ENCODE measurements around the gene TMEM179. TPM values are rescaled to one million over a fixed set of nuclear protein-coding genes. Genes with fewer than 3 reads are reported as not detected.
"Not testable (repeated sequence)": the region's sequence is repeated elsewhere in the genome, so short reads cannot be mapped to it uniquely, and the experiment has no call there.

TMEM179 gene
- total RNA-seq, 1 donor from 2014 or later = 0.39 TPM

DNA sequence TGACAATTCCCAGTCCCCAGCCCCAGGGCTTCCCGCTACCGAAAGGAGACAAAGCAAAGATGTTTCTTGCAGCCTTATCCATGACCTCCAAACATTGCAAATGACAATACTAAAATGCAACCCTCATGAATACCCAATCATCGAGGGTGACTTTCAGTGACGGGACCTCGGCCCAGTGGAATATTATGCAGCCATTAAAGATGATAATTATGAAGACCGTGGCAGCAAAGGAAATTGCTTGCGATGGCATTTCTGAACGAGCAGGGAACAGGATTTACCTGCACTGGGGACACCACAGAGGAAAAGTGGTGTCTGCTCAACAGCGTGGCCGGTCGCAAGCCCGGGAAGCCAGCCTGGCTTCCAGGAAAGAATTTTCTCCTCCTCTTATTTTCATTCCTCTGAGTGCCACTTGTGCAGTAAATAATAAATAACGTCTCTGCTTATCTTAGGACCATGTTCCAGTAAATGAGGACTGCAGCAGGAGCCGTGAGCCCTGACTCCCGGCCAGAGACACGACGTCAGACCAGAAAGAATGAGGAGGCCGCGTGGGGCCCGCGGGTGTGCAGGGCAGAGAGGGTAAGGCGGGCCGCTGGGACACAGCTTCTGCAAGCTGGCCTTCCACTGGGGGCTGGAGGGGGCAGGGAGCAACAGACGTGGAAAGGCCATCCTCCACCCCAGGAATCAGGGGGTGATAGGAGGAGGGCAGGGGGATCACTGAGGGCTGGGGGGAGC lies 18.4 kb downstream of the TMEM179 start:
- no peak for DNase-seq

DNA sequence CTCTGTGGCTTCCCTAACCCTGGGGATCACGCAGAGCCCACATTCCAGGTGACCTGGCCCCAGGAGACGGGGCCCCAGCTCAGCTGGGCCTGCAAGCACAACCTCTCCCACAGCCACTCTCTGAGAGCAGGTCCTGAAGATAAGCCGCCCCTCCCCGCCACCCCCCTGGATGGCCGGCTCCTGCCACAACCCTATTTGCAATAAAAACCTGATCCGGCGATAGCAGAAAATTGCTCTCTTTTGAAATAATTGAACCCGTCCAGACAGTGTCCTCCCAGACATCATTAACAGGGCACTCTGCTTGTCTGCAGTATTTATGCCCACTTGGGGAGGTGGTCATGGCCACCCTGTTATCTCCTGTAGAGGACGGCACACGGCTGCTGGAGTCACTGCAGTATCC lies 20.0 kb downstream of the TMEM179 start:
- DNase-seq = no peak

DNA sequence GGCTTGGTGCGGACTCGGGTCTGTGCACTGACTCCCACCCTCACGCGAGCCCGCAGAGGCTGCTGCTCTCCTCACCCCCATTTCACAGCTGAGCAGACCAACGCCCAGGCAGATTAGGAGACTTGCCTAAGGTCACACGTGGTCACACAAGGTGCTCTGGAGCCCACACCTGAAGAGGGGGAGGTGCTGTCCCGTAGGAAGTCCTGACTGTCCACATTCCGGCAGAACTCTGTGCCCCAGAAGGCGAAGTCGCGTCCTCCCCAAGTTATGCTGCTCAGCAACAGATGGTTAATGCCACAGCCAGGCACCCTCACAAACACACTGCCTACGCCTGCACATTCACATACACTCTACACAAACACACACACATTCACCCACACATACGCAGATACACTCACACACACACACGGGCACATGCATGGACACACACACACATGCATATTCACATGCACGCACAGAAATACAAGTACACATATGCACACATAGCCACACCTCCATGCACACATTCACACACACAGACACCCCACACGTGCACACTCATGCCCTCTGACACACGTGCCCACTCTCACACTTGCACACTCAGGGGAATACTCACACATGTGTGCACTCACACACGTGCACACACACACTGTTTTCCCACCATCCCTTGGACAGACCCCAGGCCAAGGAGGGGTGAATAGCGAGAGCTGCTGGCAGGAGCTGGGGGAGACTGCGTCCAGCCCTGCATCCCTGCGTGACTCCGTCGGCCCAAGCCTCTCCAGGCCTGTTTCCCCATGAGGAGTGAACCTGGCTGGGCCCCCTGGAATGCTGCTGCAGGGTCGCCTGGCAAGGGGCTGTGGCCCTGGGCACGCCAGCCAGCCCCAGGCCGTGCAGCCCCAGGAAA lies 20.9 kb downstream of the TMEM179 start:
- DNase-seq = no peak

DNA sequence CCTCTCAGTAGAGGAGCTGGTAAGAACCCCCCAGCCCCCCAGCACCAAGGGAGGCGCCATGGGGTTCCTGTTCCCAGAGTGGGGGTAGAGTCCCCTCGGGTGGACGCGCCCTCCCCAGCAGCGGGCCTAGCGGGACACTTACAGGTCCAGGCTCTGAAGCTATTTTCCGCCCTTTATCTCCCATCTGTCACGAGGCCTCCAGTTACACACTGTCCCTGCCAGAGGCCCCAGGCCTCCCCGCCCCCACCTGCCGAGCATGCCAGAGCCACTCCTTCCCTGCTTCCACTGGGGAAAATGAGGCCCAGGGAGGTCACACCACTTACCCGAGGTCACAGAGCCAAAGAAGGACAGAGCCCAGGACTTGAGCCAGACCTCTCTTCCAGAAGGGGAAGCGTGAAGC lies 21.9 kb downstream of the TMEM179 start:
- no peak for DNase-seq

DNA sequence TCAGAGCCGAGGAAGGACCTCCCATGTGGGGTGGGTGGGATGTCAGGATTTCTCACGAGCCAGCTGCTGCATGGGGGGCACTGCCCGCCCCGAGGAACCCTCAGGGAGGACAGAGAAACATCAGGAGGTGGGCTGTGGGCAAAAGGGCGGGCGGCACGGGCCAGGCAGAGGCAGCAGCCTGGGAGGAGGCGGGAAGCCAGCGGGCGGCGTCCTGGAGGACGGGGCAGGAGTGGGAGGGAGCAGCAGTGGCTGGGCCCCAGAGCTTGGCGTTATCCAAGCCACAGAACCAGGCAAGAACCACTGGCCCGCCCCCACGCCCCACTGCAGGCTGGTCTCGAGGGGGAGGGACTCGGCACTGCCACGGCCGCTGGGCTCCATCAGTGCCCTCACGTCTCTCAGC lies 22.6 kb downstream of the TMEM179 start:
- no peak for DNase-seq

DNA sequence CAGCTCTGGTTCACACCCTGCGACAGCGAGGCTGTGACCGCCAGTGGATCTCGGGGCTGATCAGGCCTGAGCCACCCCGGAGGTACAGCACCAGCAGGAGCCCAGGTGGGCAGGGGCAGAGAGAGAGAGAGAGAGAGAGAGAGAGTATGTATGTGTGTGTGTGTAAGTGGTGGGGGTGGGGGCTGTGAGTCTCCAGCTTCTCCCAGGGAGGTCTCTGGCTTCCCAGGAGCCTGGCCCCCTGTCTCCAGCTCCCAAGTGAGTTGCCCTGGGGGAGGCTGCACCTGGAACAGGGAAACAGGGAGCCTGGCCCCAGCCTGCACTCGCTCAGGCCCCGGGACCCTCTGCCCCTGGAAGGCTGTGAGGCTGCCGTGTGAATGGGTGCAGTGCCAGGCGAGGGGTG lies 23.1 kb downstream of the TMEM179 start:
- no peak for DNase-seq

DNA sequence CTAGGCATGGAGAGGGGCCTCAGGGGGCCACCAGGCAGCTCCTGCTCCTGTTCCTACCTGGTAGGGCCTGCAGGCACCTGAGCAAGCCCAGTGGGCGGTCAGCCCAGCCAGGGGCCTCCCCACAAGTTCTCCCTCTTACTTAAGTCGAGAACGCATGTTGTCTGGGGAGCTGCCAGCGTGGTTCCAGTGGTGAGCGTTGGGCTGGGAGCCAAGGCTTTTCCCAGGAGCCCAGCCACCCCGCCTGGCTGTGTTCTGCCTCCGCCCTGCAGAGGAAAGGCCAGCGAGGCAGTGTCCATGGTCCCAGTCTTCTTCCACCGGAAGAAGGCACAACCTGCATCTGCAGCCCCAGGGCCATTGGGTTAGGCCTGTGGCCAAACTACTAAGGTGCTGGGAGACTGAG lies 23.6 kb downstream of the TMEM179 start:
- no peak for DNase-seq

DNA sequence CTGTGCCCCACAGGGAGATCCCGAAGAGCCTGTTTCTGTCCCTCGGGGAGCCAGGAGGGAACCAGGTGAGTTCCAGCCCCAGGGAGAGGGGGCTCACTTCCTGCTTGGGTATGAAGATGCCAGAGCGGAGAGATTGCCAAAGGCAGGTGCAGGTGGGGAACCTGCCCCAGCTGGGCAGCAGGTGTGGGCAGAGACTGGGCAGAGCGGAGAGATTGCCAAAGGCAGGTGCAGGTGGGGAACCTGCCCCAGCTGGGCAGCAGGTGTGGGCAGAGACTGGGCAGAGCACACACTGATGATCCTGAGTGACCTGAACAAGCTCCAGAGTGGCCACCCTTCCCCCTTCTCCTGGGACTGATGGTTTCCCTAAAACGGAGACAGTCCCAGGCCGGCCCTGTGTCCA lies 24.6 kb downstream of the TMEM179 start:
- DNase-seq = not testable (repeated sequence)

DNA sequence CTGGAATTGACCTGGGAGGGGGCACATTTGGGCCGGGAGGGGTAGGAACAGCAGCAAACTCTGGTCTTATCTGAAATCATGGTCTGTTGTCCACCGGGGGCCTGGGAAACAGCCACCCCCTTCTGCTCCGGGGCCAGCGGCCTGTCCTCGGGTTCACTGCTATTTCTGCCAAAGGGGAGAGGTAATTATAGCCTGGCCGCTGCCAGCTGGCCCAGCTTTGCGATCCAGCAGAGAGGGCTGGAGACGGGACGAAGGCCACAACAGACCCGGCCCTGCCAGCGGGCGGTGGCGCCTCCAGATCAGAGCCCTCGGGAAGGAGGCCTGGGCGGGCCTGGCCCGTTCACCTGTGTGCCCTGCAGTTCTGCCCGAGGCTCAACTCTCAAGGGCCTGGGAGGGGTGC lies 25.1 kb downstream of the TMEM179 start, which contains the start of gene C14orf180:
C14orf180 (plus strand) TSS at position 258 of the 400 bp plus-strand sequence. CDS start 6,667 bp downstream, outside the sequence.
- no peak for DNase-seq

DNA sequence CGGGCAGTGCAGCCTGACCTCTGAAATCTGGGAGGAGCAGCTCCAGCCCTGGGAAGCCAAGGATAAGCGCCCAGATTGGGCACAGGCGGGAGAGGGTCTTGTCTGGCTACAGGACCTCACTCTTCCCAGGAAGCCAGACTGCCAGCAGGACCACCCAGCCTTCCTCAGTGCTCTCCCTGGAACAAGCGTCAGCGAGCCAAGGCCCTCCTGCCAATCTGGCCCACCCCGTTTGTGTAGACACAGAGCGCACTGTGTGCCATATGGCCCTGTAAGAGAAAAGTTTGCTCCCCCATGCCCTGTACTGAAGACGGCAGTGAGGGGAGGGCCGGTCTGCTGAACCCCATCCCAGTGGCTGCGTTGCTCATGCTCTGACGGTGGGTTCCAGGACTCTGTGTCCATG lies 26.3 kb downstream of the TMEM179 start:
- no peak for DNase-seq

DNA sequence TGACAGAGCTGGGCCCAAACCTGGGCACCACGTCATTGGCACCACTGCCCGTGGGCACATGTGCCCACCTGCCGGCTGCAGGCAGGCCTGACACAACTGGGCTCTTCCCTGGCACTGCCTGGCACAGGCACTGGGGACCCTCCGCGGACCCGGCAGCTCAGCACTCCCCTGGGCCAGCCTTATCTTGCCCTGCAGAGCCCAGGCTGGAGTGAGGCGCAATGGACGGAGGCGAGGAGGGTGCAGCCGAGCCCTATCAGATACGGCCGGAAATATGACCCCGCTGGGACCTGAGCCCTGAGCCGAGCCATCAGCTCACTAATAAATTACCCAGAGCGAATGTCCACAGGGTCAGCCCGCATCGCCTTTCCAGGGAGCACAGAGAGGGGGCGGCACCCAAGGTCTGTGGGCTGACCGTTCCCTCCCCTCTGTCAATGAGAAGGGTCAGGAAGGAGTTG lies 26.7 kb downstream of the TMEM179 start:
- DNase-seq = no peak

DNA sequence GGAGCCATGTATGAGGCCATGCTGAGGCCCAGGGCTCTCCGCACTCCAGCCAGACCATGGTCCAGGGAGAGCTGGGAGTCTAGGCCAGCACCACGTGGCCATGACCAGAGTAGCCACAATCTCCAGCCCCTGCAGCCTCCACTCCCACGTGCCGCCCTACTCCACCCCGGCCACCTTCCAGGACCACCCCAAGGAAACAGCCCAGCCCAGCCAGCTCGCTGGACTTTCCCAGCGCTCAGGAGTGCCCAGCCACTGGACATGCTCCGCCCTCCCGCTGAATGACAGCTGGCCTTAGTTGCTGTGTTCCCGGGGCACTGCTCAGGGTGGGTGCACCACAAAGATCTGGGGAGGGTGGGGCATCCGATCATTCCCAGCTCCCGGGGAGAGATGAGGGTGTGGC lies 27.1 kb downstream of the TMEM179 start:
- DNase-seq = no peak

DNA sequence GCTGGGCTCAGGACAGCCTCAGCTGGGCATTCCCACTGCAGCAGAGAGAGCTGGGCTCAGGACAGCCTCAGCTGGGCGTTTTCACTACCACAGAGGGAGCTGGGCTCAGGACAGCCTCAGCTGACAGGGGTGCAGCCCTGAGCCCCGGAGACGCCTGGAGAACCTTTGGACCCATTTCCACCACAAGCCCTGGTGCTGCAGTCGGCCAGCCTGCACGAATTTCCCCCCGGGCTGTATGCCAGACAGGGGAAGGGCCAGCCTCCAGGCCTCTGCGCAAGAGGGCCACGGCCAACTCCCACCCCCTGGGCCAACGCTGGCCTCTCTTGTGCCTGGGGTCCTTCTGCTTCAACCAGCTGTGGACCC lies 27.6 kb downstream of the TMEM179 start:
- DNase-seq = no peak

DNA sequence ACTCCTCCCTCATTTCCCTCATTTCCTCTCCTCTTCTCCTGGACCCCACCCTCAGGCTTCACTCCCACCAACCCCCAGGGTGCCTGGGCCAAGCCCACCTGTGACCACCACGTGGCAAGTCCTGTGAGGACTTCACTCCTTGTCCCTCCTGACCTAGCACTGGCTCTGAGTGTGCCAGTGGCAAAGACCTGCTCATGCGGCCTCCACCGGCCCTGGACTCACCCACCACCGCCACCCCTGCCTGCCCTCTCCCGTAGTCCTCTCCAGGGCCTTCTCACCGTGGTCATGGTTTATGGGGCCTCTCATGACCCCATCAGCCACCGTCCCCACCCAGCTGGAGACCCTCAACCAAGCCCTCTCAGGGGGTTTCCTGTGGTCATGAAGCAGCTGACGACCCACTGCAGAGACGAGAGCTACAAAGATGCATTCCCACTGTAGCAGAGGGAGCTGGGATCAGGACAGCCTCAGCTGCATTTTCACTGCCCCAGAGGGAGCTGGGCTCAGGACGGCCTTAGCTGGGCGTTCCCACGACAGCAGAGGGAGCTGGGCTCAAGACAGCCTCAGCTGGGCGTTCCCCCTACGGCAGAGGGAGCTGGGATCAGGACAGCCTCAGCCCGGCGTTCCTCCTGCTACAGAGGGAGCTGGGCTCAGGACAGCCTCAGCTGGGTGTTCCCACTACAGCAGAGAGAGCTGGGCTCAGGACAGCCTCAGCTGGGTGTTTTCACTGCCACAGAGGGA lies 28.2 kb downstream of the TMEM179 start:
- no peak for DNase-seq

DNA sequence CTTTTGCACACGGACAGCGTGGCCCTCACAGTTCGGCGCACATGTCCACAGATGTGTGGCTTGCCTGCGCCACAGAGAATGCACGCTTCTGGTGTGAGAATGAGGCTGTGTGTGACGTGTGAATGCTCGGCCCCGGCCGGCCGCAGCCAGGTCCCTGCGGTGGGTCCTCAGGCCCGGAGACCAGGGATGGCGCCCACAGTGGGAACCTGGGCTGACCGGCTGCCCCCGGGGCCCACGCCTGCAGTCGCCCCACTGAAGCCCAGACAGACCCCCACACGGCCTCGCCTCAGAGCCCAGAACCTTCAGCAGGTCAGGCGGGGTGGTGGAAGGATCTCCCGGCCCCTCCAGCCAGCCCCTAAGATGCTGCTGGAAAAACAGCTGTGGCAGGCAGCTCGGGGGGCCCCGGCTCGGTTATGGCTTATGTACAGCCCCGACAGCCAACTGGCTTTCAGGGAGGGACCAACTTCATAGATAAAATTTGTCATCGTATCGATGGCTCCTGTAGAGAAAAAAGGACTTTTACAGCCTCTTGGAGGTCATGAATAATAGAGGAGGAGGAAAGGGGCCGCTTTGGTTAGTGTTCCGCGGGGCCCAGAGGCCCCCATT lies 29.5 kb downstream of the TMEM179 start:
- no peak for DNase-seq

DNA sequence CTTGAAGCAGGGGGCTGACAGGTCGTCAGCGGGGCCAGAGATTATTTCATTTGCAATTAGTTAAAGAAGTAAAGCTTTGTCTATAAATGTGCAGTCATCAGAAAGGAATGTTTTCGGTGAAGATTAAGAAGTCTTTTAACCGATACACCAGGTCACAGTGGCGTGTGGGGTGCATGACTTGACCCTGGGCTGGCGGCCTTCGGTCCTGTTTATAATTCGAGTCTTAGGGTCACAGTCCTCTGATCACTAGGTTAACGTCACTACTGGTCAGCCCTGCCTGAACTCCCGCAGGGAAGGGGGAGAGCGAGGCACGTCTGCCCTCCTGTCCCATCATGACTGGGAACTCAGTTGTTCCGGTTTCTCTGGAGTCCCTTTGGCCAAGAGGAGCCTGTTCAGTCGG lies 30.0 kb downstream of the TMEM179 start:
- no peak for DNase-seq

DNA sequence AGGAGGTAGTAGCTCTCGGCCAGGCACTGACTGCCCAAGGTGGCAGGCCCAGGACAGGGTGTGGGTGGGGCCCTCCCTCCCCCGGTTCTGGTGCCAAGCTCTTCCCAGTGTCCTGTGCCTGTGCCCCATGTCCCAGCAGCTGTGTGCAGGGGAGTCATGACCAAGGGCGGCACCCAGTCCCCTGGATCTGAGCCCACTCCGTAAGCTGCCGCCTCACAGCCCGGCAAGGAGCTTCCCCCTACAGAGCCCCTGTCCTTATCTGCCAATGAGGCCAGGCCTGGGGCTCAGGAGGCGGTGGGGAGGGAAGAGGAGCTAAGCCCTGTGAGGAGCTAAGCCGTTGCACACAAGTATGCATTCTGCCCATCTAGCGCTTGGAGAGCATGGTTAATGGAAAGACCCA lies 30.6 kb downstream of the TMEM179 start:
- DNase-seq = no peak

DNA sequence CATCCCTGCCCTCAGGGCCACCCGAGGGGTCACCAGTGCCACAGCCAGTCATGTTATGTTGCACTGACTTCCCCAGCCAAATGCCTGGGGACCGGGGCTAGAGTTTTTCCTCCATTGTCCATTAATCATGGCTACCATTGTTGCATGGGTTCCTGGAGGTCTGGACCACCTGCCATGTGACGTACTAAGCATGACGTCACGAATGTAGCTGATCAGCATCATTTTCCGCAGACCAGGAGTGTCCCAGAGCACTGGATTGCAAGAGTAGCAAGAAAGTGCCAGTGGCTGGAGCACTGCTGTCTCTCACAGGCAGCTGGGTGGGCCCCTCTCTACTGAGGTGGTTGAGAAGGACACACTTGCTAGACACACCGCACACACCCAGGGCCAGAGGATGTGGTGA lies 31.9 kb downstream of the TMEM179 start:
- DNase-seq = no peak

DNA sequence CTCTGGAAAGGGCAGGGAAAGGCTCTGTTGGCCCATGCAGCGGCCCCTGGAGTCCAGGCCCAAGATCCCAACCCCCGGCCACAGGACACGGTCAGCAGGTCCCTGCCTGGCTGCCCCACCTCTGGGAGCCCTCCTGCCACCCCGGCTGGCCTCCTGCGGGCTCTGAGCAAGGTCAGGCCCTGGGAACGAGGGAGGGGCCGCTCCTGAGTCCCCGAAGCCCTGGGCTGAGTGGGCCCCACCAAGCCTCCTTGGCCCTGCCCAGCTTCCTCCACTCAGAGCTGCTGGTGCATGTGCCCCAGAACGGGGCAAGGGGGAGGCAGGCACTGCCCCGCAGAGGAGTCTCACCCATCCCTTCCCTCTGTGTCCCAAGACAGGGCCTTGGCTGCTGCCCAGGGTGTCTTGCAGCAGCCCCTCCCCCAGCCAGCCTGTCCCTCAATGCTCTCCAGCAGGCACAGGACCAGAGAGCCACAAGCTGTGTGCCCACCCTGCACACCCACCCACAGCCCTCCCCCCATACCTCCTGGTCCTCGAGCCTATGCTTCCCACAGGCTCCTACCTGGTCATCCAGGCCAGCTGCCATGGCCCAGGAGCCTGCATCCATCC lies 32.4 kb downstream of the TMEM179 start:
- DNase-seq = no peak

DNA sequence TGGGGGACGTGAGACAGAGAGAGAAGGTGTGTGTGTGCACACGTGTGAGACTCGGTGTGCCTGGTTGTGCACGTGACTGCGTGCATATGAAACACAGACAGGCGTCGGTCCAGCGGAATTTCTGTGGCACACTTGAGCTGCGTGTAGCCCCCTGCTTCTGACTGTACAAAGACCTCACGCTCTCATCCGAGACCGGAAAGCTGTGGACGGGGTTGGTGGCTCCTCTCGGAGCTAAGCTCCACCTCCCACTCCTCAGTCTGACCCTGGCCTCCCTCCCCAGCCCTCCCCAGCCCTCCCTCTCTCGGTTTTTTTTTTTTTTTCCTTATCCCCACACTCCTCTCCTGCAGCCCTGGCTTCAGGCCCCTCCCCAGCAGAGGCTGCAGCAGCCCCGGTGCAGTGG lies 33.3 kb downstream of the TMEM179 start:
- DNase-seq = no peak

DNA sequence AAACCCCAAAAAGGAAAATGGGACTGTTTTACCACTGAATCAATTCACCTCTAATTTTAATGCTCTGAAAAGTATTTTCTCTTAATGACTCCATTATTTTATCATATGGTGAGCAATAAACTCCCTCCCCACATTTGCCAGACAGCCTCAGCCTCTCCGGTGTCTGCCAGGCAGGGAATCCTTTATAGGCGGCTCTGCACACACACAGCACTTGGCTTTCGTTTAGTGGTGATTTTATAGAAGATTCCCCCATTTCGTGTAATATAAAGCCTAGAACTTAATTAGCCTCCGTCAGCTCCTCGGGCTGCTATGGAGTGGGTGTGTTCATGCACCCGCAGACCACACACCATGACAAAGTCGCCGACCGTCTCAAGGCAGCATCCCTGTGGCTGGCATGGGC lies 35.1 kb downstream of the TMEM179 start:
- no peak for DNase-seq

DNA sequence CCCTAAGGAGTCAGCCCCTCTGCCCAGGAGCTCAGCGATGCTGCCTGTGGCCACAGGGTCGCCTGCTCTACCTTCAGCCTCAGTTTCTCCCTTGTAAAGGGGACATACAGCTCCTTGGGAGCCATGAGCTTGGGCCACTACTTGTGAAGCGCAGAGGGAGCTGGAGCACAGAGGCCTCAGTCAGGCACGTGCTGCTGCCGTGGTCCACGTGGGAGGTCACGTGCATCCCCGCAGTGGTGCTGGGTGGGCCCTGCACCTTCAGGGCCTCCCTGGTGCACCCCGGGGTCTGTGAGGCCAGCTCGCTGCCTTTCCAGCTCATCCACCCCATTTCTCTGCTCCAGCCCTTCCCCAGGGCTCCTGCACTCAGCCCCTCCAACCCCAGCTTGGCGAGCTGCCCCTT lies 36.0 kb downstream of the TMEM179 start:
- DNase-seq = no peak
